HEK293T (cell line): ENCODE results near the gene CUTC.

Source experiments
- CTCF ChIA-PET: fragments of 350-600 bp; formaldehyde crosslinking; extraction: SDS; loops from one replicate; lab custom pipeline; 2021; ENCODE audit warnings: antibody characterized with exemption, inconsistent platforms; lab: Yijun Ruan, JAX
- POLR2A ChIA-PET: fragments of 350-600 bp; formaldehyde crosslinking; extraction: SDS; loops from one replicate; lab custom pipeline; 2020; ENCODE audit warnings: antibody characterized with exemption, inconsistent platforms; lab: Yijun Ruan, JAX
- DNase-seq: peaks from one replicate; pipeline ENCODE4 v3.0.0; 2012; ENCODE audit warnings: mixed read lengths; ENCODE audit errors: extremely low spot score
- ARNT ChIP-seq: fragments of 450-650 bp; IDR thresholded peaks from 2 replicates; pipeline ENCODE4 v1.6.1; 2017; ENCODE audit warnings: mild to moderate bottlenecking
- BHLHE40 ChIP-seq: fragments of 450-650 bp; IDR thresholded peaks from 2 replicates; pipeline ENCODE4 v1.6.1; 2016; ENCODE audit warnings: mild to moderate bottlenecking, moderate library complexity, borderline replicate concordance
- CTBP1 ChIP-seq: fragments of 450-650 bp; IDR thresholded peaks from 2 replicates; pipeline ENCODE4 v1.6.1; 2016; ENCODE audit warnings: borderline replicate concordance
- ELF4 ChIP-seq: fragments of 450-650 bp; IDR thresholded peaks from 2 replicates; pipeline ENCODE4 v1.6.1; 2017; ENCODE audit warnings: antibody characterized with exemption
- FOXA1 ChIP-seq: fragments of 450-650 bp; IDR thresholded peaks from 2 replicates; pipeline ENCODE4 v1.6.1; 2016; ENCODE audit warnings: mild to moderate bottlenecking
- FOXK2 ChIP-seq: fragments of 450-650 bp; IDR thresholded peaks from 2 replicates; pipeline ENCODE4 v1.6.1; 2016; ENCODE audit warnings: mild to moderate bottlenecking
- FOXM1 ChIP-seq: fragments of 450-650 bp; IDR thresholded peaks from 2 replicates; pipeline ENCODE4 v1.6.1; 2017; ENCODE audit warnings: mild to moderate bottlenecking, borderline replicate concordance
- HDGF ChIP-seq: fragments of 450-650 bp; IDR thresholded peaks from 2 replicates; pipeline ENCODE4 v1.6.1; 2017; ENCODE audit warnings: antibody characterized with exemption, borderline replicate concordance
- L3MBTL2 ChIP-seq: fragments of 450-650 bp; conservative IDR thresholded peaks from 2 replicates; pipeline ENCODE4 v1.6.1; 2016; ENCODE audit warnings: mild to moderate bottlenecking
- LEF1 ChIP-seq: fragments of 450-650 bp; IDR thresholded peaks from 2 replicates; pipeline ENCODE4 v1.6.1; 2017; ENCODE audit warnings: mild to moderate bottlenecking, borderline replicate concordance
- NFRKB ChIP-seq: fragments of 450-650 bp; IDR thresholded peaks from 2 replicates; pipeline ENCODE4 v1.6.1; 2016; ENCODE audit warnings: mild to moderate bottlenecking, moderate library complexity
- PKNOX1 ChIP-seq: fragments of 450-650 bp; IDR thresholded peaks from 2 replicates; pipeline ENCODE4 v1.6.1; 2016
- SP1 ChIP-seq: fragments of 450-650 bp; IDR thresholded peaks from 2 replicates; pipeline ENCODE4 v1.6.1; 2017
- SUZ12 ChIP-seq: fragments of 450-650 bp; IDR thresholded peaks from 2 replicates; pipeline ENCODE4 v1.6.1; 2016; ENCODE audit warnings: mild to moderate bottlenecking
- TARDBP ChIP-seq: fragments of 450-650 bp; IDR thresholded peaks from 2 replicates; pipeline ENCODE4 v1.6.1; 2016
- ZNF384 ChIP-seq: fragments of 450-650 bp; IDR thresholded peaks from 2 replicates; pipeline ENCODE4 v1.6.1; 2016

Gene CUTC

DNA sequence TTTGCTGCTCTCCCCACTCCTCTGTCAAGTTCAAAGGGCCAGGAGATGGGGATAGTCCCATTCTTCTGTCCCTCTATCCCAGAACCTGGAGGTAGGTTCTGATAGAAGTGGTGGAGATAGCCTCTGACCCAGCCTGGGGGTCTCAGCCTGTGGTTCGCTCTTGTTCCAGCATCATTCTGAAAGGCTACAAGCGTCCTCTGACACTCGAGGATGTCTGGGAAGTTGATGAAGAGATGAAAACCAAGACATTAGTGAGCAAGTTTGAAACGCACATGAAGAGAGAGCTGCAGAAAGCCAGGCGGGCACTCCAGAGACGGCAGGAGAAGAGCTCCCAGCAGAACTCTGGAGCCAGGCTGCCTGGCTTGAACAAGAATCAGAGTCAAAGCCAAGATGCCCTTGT is 64.9 kb downstream of the CUTC start:
- ChIA-PET CTCF (no interaction called here), POLR2A (no interaction called here)
- DNase-seq: no peak
- TF ChIP-seq ZNF384 (no peak), LEF1 (no peak), SUZ12 (no peak), HDGF (no peak), NFRKB (no peak), FOXK2 (no peak), FOXM1 (no peak), PKNOX1 (no peak), ARNT (no peak), BHLHE40 (no peak), FOXA1 (no peak), CTBP1 (no peak), SP1 (no peak), ELF4 (no peak), TARDBP (no peak), L3MBTL2 (no peak)

- ChIA-PET CTCF (interaction anchor here (0.5 to 0.7 kb wide), 2 partner anchors 66 to 247 kb away, joined by 3 read pairs; partner anchors contain the start of gene CUTC), POLR2A (no interaction called here)
- no peak for TF ChIP-seq HDGF
- no peak for TF ChIP-seq BHLHE40
- TF ChIP-seq SP1: no peak
- no peak for TF ChIP-seq L3MBTL2
- no peak for DNase-seq
Measured at GRCh38 chr10:99798031-99798430, 66.0 kb downstream of the CUTC start.

DNA sequence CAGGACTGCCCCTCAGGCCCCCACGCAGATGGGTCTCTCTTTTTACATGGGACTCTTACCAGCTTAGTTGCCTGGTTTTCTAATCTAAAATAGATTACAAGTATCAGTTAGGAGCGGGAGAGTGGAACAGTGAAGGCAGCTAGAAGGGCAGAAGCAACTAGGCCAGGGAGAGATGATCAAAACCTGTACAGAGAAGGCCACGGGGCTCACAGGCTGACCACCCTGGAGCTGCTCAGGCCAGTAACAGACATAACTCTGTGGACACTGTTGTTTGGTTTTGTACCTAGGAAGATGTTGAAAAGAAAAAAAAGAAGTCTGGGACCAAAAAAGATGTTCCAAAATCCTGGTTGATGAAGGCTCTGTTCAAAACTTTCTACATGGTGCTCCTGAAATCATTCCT is 66.9 kb downstream of the CUTC start:
- no peak for DNase-seq
- POLR2A ChIA-PET: no interaction called here
- TF ChIP-seq L3MBTL2 (no peak), ARNT (no peak), PKNOX1 (no peak), FOXK2 (no peak), LEF1 (no peak)
- CTCF ChIA-PET: no interaction called here

GRCh38 chr10:99799613-99800012 is 67.6 kb downstream of the CUTC start:
- ChIA-PET POLR2A (interaction anchor here (0.8 kb wide), 1 partner anchor 67 kb away, joined by 4 read pairs; no protein-coding TSS in a partner anchor), CTCF (no interaction called here)
- DNase-seq: no peak
- TF ChIP-seq BHLHE40: no peak
- no peak for TF ChIP-seq ZNF384
- TF ChIP-seq TARDBP: no peak
- TF ChIP-seq SUZ12: no peak
- no peak for TF ChIP-seq HDGF
- TF ChIP-seq CTBP1: no peak

DNA sequence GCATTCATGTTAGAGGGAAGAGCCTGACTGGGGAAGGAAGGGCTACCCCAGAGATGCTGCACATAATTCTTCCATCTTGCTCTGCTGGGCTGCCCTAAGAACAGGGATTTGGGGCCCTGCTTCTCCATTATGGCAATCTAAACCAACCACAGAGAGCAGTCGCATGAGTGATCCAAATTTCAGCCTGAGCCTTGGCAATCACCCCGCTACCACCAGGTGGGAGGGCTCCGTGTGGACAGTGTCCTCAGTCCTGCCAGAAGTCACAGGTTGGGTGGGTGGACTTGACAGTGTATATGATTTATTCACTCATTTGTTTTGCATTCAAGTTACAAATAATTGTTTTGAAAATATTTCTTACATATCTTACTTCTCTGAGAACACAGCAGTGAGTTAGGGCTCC is 72.4 kb downstream of the CUTC start:
- CTCF ChIA-PET: no interaction called here

GRCh38 chr10:99805190-99805589 is 73.2 kb downstream of the CUTC start:
- POLR2A ChIA-PET: no interaction called here
- DNase-seq: no peak
- CTCF ChIA-PET: interaction anchor here (0.7 kb wide), 1 partner anchor 14 kb away, joined by 3 read pairs; no protein-coding TSS in a partner anchor
- TF ChIP-seq ZNF384: no peak
- no peak for TF ChIP-seq SP1
- no peak for TF ChIP-seq HDGF
- no peak for TF ChIP-seq FOXA1
- no peak for TF ChIP-seq FOXM1
- no peak for TF ChIP-seq TARDBP
- no peak for TF ChIP-seq FOXK2
- TF ChIP-seq ARNT: no peak
- TF ChIP-seq L3MBTL2: no peak
- TF ChIP-seq SUZ12: no peak
- no peak for TF ChIP-seq BHLHE40
- no peak for TF ChIP-seq ELF4
- TF ChIP-seq CTBP1: no peak

More for the DNA sequence above, 72.4 kb downstream of the CUTC start:
- TF ChIP-seq FOXK2 (no peak), PKNOX1 (no peak), TARDBP (no peak), ELF4 (no peak), FOXA1 (no peak)
- POLR2A ChIA-PET: no interaction called here
- no peak for DNase-seq
